NAMALWA (cell line): ENCODE results near the gene DEFB115.
"Not testable (repeated sequence)": the region's sequence is repeated elsewhere in the genome, so short reads cannot be mapped to it uniquely, and the experiment has no call there.

Source experiments
- DNase-seq: peaks from one replicate; pipeline ENCODE4 v3.0.0-alpha.2; 2015; ENCODE audit warnings: low spot score

The DEFB115 gene

GRCh38 chr20:31257364-31257763 is at the start of gene DEFB115:
DEFB115 (plus strand) TSS chr20:31257664; CDS start chr20:31257664, 0 bp downstream.
- no peak for DNase-seq

GRCh38 chr20:31236953-31237352 is 20.5 kb upstream of the DEFB115 start:
- no peak for DNase-seq

GRCh38 chr20:31237763-31238162 is 19.7 kb upstream of the DEFB115 start:
- DNase-seq: no peak

- DNase-seq: no peak
Measured at GRCh38 chr20:31239139-31239538, 18.3 kb upstream of the DEFB115 start.

- no peak for DNase-seq
Measured at GRCh38 chr20:31256959-31257358, 505 bp upstream of the DEFB115 start.

GRCh38 chr20:31260326-31260932 is 3.0 kb downstream of the DEFB115 start:
- DNase-seq: peak; percentile 67

GRCh38 chr20:31274441-31274840 is 17.0 kb downstream of the DEFB115 start:
- DNase-seq: no peak

- DNase-seq: no peak
Measured at GRCh38 chr20:31278178-31278577, 20.7 kb downstream of the DEFB115 start.

GRCh38 chr20:31284964-31285363 is 27.5 kb downstream of the DEFB115 start:
- not testable (repeated sequence) for DNase-seq

- no peak for DNase-seq
Measured at GRCh38 chr20:31308535-31309162, 51.2 kb downstream of the DEFB115 start, which contains the start of gene DEFB116. DEFB116 (minus strand) TSS chr20:31308585; CDS start chr20:31308585, 0 bp downstream.
